IMR-90 (cell line): ENCODE results near the gene METTL25.

Experiments
- POLR2A ChIP-seq: IDR thresholded peaks from 2 replicates; pipeline ENCODE4 v1.6.1; 2012; ENCODE audit warnings: mild to moderate bottlenecking, low read depth, low read length
- RCOR1 ChIP-seq: IDR thresholded peaks from 2 replicates; pipeline ENCODE4 v1.6.1; 2012; ENCODE audit warnings: mild to moderate bottlenecking, low read length, improper control_type of control experiment; ENCODE audit not compliant: insufficient replicate concordance

DNA sequence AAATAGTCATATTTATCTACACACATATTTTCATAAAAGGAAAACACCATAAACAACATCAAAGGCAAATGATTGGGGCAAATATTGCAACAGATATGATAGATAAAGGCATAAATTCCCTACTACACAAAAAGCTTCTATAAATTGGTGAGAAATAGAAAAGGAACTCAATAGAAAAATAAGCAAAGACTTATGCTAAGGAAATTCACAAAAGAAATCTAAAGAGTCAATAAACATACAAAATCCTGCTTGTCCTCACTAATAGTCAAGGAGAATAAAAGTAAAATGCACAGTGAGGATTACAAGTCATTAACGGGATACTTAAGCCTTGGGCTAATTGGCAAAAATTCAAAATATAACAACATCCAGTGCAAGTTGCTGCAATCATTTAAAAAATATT is 30.5 kb upstream of the METTL25 start:
- TF ChIP-seq POLR2A, result no peak
- no peak for TF ChIP-seq RCOR1
